Upper lobe of left lung (tissue), 4 donors: ENCODE data around the gene MCF2L2.

ENCODE experiments used
- CTCF ChIP-seq, 6 experiments: fragments of 450-650 bp in 4 of 6; fragments of 200-600 bp in 2 of 6; sonication (generic) in 2 of 6; IDR thresholded peaks; one replicate each; pipeline ENCODE4 v1.5.1; 2016 to 2019; ENCODE audit warnings: antibody characterized with exemption in 6 of 6
- EP300 ChIP-seq, 4 donors: sonication (generic); formaldehyde crosslinking; IDR thresholded peaks; one replicate each; pipeline ENCODE4 v1.5.1; 2017; ENCODE audit warnings: antibody characterized with exemption in 4 of 4, control low read depth in 2 of 4
- POLR2A ChIP-seq, 4 donors: fragments of 450-650 bp; IDR thresholded peaks; one replicate each; pipeline ENCODE4 v1.5.1; 2016 to 2017; ENCODE audit warnings: antibody characterized with exemption in 4 of 4, mild to moderate bottlenecking in 2 of 4

GRCh38 chr3:183193762-183194689 is 234.4 kb downstream of the MCF2L2 start:
- no peak for TF ChIP-seq EP300 (IDR thresholded peaks at IDR 0.05)
- TF ChIP-seq CTCF (IDR thresholded peaks at IDR 0.05): no peak
- no peak for TF ChIP-seq POLR2A (IDR thresholded peaks at IDR 0.05)
